ENCODE data around the gene ADGRA1.

GRCh38 chr10:133123050-133123745, 35.5 kb downstream of the ADGRA1 start:
- TF ChIP-seq CTCF (IDR thresholded peaks at IDR 0.05) (no peak), POLR2A (IDR thresholded peaks at IDR 0.05) (no peak), EP300 (IDR thresholded peaks at IDR 0.05) (no peak)
